ENCODE results near the gene OSBPL7. TPM values are rescaled to one million over a fixed set of nuclear protein-coding genes. Genes with fewer than 3 reads are reported as not detected.

Gene OSBPL7
- total RNA-seq, result 10 to 100 TPM; 20.3 to 36.4 TPM
- polyA plus RNA-seq (ENCODE audit: insufficient read length in 6 of 6), result 10 to 100 TPM; 14.3 to 21.4 (median 17.6) TPM
- long read RNA-seq, donor 1, result 0 reads
- long read RNA-seq, donor 2, partial matches to known transcripts, result 0 of 1 reads
- long read RNA-seq, donor 2, other reads (novel, unspliced or antisense), result 0 of 1 reads
- long read RNA-seq, donor 3, partial matches to known transcripts, result 0 of 1 reads
- long read RNA-seq, donor 3, other reads (novel, unspliced or antisense), result 0 of 1 reads
- long read RNA-seq, donor 4, partial matches to known transcripts, result 1 of 1 reads
- long read RNA-seq, donor 4, other reads (novel, unspliced or antisense), result 0 of 1 reads
- long read RNA-seq, donor 5, partial matches to known transcripts, result 0 of 4 reads
- long read RNA-seq, donor 5, other reads (novel, unspliced or antisense), result 0 of 4 reads
- long read RNA-seq, donor 6, partial matches to known transcripts, result 0 of 1 reads
- long read RNA-seq, donor 6, other reads (novel, unspliced or antisense), result 0 of 1 reads
- long read RNA-seq, donor 7, partial matches to known transcripts, result 0 of 2 reads
- long read RNA-seq, donor 7, other reads (novel, unspliced or antisense), result 0 of 2 reads
- long read RNA-seq, donor 8, result 0 reads
- long read RNA-seq, donor 9, result 0 reads
- long read RNA-seq, donor 10, result 0 reads
- long read RNA-seq, donor 11, result 0 reads
- long read RNA-seq, donor 12, partial matches to known transcripts, result 0 of 2 reads
- long read RNA-seq, donor 12, other reads (novel, unspliced or antisense), result 0 of 2 reads

GRCh38 chr17:47821424-47822391 is at the start of gene OSBPL7:
Gene OSBPL7 (minus strand): TSS chr17:47821794. CDS start chr17:47820278, 1,516 bp downstream.
- ATAC-seq, result peak; percentile 86
- H3K27ac ChIP-seq, result peak within 1 kb of the TSS; percentile 53 to 70
- TF ChIP-seq CTCF (IDR thresholded peaks at IDR 0.05), result no peak
- intact Hi-C loops (cut with DNase I), result no loop called here
- peaks cover 18 to 29% of the 10 kb centered on the region in 2 donors for H3K4me1 ChIP-seq
- H3K27me3 ChIP-seq, result no peaks in the 10 kb centered on the region
- peaks cover 0 to 68% of the 10 kb centered on the region in 2 donors for H3K36me3 ChIP-seq
- no peaks in the 10 kb centered on the region for H3K9me3 ChIP-seq
- peak; percentile 68 to 94 (median 84) for DNase-seq
- peak within 1 kb of the TSS; percentile 58 to 67 for H3K4me3 ChIP-seq

- TF ChIP-seq CTCF (IDR thresholded peaks at IDR 0.05), result no peak
- intact Hi-C loops (cut with DNase I), result no loop called here
Measured at GRCh38 chr17:47871048-47871447, 49.5 kb upstream of the OSBPL7 start.

GRCh38 chr17:47870056-47870455 is 48.5 kb upstream of the OSBPL7 start:
- no peak for TF ChIP-seq CTCF (IDR thresholded peaks at IDR 0.05)
- H3K36me3 ChIP-seq, result no peaks in the 10 kb centered on the region
- H3K27ac ChIP-seq, result no peak overlapping the region

More at GRCh38 chr17:47871048-47871447, 49.5 kb upstream of the OSBPL7 start:
- DNase-seq (no peak), ATAC-seq (no peak)
- Histone ChIP-seq H3K4me1 (peaks cover 0 to 4% of the 10 kb centered on the region in 2 donors), H3K9me3 (no peaks in the 10 kb centered on the region), H3K36me3 (no peaks in the 10 kb centered on the region), H3K27ac (no peak overlapping the region), H3K4me3 (no peak overlapping the region), H3K27me3 (peaks cover 0 to 68% of the 10 kb centered on the region in 2 donors)

GRCh38 chr17:47869114-47869513 is 47.5 kb upstream of the OSBPL7 start:
- TF ChIP-seq CTCF (IDR thresholded peaks at IDR 0.05), result no peak
- peaks cover 0 to 4% of the 10 kb centered on the region in 2 donors for H3K4me1 ChIP-seq
- H3K9me3 ChIP-seq, result no peaks in the 10 kb centered on the region
- peaks cover 0 to 55% of the 10 kb centered on the region in 2 donors for H3K27me3 ChIP-seq
- H3K4me3 ChIP-seq, result no peak overlapping the region
- DNase-seq (no peak), ATAC-seq (no peak)
- no peak overlapping the region for H3K27ac ChIP-seq
- H3K36me3 ChIP-seq, result no peaks in the 10 kb centered on the region
- intact Hi-C loops (cut with DNase I), result no loop called here

More at GRCh38 chr17:47870056-47870455, 48.5 kb upstream of the OSBPL7 start:
- no peaks in the 10 kb centered on the region for H3K9me3 ChIP-seq
- DNase-seq, result no peak
- intact Hi-C loops (cut with DNase I), result no loop called here
- peaks cover 0 to 62% of the 10 kb centered on the region in 2 donors for H3K27me3 ChIP-seq
- peaks cover 0 to 4% of the 10 kb centered on the region in 2 donors for H3K4me1 ChIP-seq
- ATAC-seq, result no peak
- no peak overlapping the region for H3K4me3 ChIP-seq
